PC-9 (cell line): Measurements from ENCODE around the gene NKAIN2.

Experiments
- CTCF ChIP-seq: fragments of 200-600 bp; sonication (generic); conservative IDR thresholded peaks from 2 replicates; pipeline ENCODE4 v1.6.1; 2017; ENCODE audit warnings: mixed run types, antibody characterized with exemption, mild to moderate bottlenecking, moderate library complexity
- EZH2 ChIP-seq: fragments of 200-600 bp; sonication (generic); IDR thresholded peaks from 2 replicates; pipeline ENCODE4 v1.8.0; 2017; ENCODE audit warnings: antibody characterized with exemption, low read depth

- TF ChIP-seq CTCF (no peak), EZH2 (no peak)
These were observed 466.1 kb downstream of the NKAIN2 start for GRCh38 chr6:124269733-124270132.
